Endodermal cell (in vitro differentiated cells): ENCODE measurements around the gene PRKACG. TPM values are rescaled to one million over a fixed set of nuclear protein-coding genes. Genes with fewer than 3 reads are reported as not detected.

Source experiments
- DNase-seq: peaks from one replicate; pipeline ENCODE4 v3.0.0-alpha.2; 2017
- H3K27ac ChIP-seq: 2 replicates; pipeline ENCODE4 v1.5.1; 2013; ENCODE audit warnings: mild to moderate bottlenecking, low read depth, low read length, moderate library complexity
- H3K27me3 ChIP-seq: 2 replicates; pipeline ENCODE4 v1.6.1; 2013; ENCODE audit warnings: mild to moderate bottlenecking, low read length, moderate library complexity; ENCODE audit not compliant: insufficient read depth, control insufficient read depth, poor library complexity, severe bottlenecking
- H3K36me3 ChIP-seq: 2 replicates; pipeline ENCODE4 v1.7.0; 2013; ENCODE audit warnings: mild to moderate bottlenecking, low read length, moderate library complexity; ENCODE audit not compliant: control insufficient read depth, insufficient read depth
- H3K4me1 ChIP-seq: one replicate; pipeline ENCODE4 v1.7.0; 2013; ENCODE audit warnings: low read length; ENCODE audit not compliant: control insufficient read depth, insufficient read depth
- H3K4me3 ChIP-seq: 2 replicates; pipeline ENCODE4 v1.5.1; 2013; ENCODE audit warnings: mild to moderate bottlenecking, low read length, moderate library complexity
- H3K9ac ChIP-seq: 2 replicates; pipeline ENCODE4 v1.6.1; 2013; ENCODE audit warnings: mild to moderate bottlenecking, low read length, moderate library complexity; ENCODE audit not compliant: poor library complexity, severe bottlenecking; ENCODE audit errors: extremely low read depth
- H3K9me3 ChIP-seq: 2 replicates; pipeline ENCODE4 v1.6.1; 2013; ENCODE audit warnings: mild to moderate bottlenecking, low read length, moderate library complexity; ENCODE audit not compliant: control insufficient read depth
- H3K27ac Mint-ChIP-seq: 2 replicates; pipeline ENCODE4 v1.8.0; 2020; ENCODE audit warnings: mixed read lengths
- H3K27me3 Mint-ChIP-seq: 2 replicates; pipeline ENCODE4 v1.8.0; 2021; ENCODE audit warnings: mild to moderate bottlenecking, mixed read lengths; ENCODE audit not compliant: insufficient read depth
- H3K36me3 Mint-ChIP-seq: 2 replicates; pipeline ENCODE4 v1.8.0; 2020; ENCODE audit warnings: low read depth, mixed read lengths
- H3K4me1 Mint-ChIP-seq: 2 replicates; pipeline ENCODE4 v1.8.0; 2020; ENCODE audit warnings: mixed read lengths
- H3K4me3 Mint-ChIP-seq: 2 replicates; pipeline ENCODE4 v1.8.0; 2020; ENCODE audit warnings: mild to moderate bottlenecking, moderate library complexity, mixed read lengths
- H3K9me3 Mint-ChIP-seq: 2 replicates; pipeline ENCODE4 v1.8.0; 2020; ENCODE audit warnings: mild to moderate bottlenecking, mixed read lengths
- WGBS, 2 experiments: methylation state at CpG; one replicate each; pipeline versions ENCODE4 v1.1.5 to v1.1.7; 2013; ENCODE audit warnings: missing lambda C conversion rate in 2 of 2, mixed read lengths in 1 of 2; ENCODE audit not compliant: insufficient coverage in 1 of 2, insufficient read length in 1 of 2; 5-methylcytosine and 5-hydroxymethylcytosine counted together
- total RNA-seq, 2 donors: library from RNA; stranded (reverse); fragmentation: NEBNext Ultra II Directional in 1 of 2; extraction: Animal tissue kit (Norgen Biotek cat#: 25700) in 1 of 2; gene quantifications; 2 replicates in 1 of 2; 3 replicates in 1 of 2; pipeline ENCODE4 v1.2.1, GENCODE V29; 2021
- TF ChIP-seq, protein P1 (sequence below): fragments of 200-600 bp; sonication (generic); conservative IDR thresholded peaks from 2 replicates; pipeline ENCODE4 v1.5.0; 2021; ENCODE audit warnings: antibody characterized with exemption, mild to moderate bottlenecking

The PRKACG gene
- total RNA-seq, 2 donors from 2014 or later, result not detected

DNA sequence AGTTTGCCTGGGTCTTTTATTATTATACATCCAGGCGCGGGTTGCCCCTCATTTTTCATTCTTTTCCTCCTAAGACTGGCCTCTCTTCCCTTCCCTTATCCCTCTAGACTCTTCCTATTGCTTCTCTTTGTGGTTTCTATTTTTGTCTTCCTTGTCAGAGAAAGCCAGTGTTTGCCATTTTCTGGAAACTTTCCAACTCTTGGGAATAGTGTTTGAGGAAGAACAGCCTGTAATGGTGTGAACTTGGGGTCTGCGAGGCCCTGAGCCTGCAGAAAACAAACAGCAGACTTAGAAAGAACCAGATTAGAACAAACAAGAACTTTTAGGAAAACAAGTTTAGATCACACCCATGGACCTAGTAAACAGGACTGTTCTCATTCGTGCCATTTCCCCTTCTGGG, 15.5 kb downstream of the PRKACG start:
- Mint-ChIP-seq H3K9me3 (no peaks in the 10 kb centered on the region), H3K4me1 (peaks cover 25% of the 10 kb centered on the region), H3K36me3 (peaks cover 3% of the 10 kb centered on the region), H3K27me3 (no peaks in the 10 kb centered on the region), H3K27ac (no peak overlapping the region), H3K4me3 (no peak overlapping the region)
- H3K9me3 ChIP-seq, result no peaks in the 10 kb centered on the region
- H3K4me3 ChIP-seq, result no peak overlapping the region
- DNase-seq, result no peak
- no peak overlapping the region for H3K9ac ChIP-seq
- no peaks in the 10 kb centered on the region for H3K27me3 ChIP-seq
- H3K36me3 ChIP-seq, result peaks cover 4% of the 10 kb centered on the region
- TF ChIP-seq, protein P1, sequence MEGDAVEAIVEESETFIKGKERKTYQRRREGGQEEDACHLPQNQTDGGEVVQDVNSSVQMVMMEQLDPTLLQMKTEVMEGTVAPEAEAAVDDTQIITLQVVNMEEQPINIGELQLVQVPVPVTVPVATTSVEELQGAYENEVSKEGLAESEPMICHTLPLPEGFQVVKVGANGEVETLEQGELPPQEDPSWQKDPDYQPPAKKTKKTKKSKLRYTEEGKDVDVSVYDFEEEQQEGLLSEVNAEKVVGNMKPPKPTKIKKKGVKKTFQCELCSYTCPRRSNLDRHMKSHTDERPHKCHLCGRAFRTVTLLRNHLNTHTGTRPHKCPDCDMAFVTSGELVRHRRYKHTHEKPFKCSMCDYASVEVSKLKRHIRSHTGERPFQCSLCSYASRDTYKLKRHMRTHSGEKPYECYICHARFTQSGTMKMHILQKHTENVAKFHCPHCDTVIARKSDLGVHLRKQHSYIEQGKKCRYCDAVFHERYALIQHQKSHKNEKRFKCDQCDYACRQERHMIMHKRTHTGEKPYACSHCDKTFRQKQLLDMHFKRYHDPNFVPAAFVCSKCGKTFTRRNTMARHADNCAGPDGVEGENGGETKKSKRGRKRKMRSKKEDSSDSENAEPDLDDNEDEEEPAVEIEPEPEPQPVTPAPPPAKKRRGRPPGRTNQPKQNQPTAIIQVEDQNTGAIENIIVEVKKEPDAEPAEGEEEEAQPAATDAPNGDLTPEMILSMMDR, result no peak
- no peak overlapping the region for H3K27ac ChIP-seq
- peaks cover 4% of the 10 kb centered on the region for H3K4me1 ChIP-seq
- WGBS, 2 experiments, result 92 to 95% methylated on average over 3 to 4 of the region's 4 CpGs

DNA sequence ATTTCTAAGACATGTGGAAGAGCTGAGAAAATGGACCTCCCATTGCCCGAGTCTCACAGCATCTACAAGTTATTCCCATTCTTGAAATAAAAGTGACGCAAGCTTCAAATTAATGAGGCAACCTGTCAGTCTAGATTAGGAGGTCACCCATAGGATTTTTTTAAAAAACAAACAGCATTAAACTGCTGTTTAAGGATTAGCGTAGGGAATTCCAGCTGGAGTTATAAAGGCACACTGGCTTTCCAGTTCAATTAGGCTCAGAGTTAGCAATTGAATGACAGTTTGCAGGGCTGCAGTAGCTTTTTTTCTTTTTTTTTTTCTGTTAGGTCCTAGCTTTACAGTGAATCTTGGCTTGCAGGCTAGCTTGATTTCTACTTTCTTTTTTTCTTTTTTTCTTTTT, 16.2 kb downstream of the PRKACG start:
- peaks cover 25% of the 10 kb centered on the region for H3K4me1 Mint-ChIP-seq

DNA sequence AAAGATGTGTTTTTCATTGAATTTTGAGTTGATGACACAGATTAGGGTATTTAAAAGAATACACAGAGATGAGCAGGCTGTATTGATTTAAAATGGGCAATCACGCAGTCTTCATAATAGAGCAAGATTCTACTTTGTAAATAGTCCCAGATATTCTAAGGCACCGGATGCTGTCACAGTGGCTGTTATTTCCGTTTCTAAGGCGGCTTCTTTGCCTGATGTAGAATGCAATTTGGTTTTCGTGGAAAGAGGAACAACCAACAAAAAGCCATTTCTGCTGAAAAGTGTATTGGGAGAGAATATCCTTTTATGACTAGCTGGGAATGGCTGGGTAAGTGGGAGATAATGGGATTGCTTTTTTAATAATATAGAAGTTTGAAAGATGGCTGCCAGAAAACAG, 17.5 kb downstream of the PRKACG start:
- Mint-ChIP-seq H3K4me3 (no peak overlapping the region), H3K9me3 (no peaks in the 10 kb centered on the region), H3K36me3 (peaks cover 4% of the 10 kb centered on the region), H3K27ac (no peak overlapping the region), H3K27me3 (no peaks in the 10 kb centered on the region), H3K4me1 (peaks cover 25% of the 10 kb centered on the region)
- 95 to 100% methylated on average over 5 of the region's 5 CpGs for WGBS, 2 experiments
- Histone ChIP-seq H3K4me1 (peaks cover 4% of the 10 kb centered on the region), H3K4me3 (no peak overlapping the region), H3K9me3 (no peaks in the 10 kb centered on the region), H3K27me3 (no peaks in the 10 kb centered on the region), H3K27ac (no peak overlapping the region), H3K36me3 (peaks cover 10% of the 10 kb centered on the region), H3K9ac (no peak overlapping the region)
- no peak for DNase-seq
- TF ChIP-seq, protein P1, result no peak

More for the DNA sequence above, 16.2 kb downstream of the PRKACG start:
- Mint-ChIP-seq H3K27ac (no peak overlapping the region), H3K36me3 (peaks cover 7% of the 10 kb centered on the region), H3K27me3 (no peaks in the 10 kb centered on the region), H3K4me3 (no peak overlapping the region), H3K9me3 (no peaks in the 10 kb centered on the region)
- Histone ChIP-seq H3K27ac (no peak overlapping the region), H3K9ac (no peak overlapping the region), H3K4me3 (no peak overlapping the region), H3K27me3 (no peaks in the 10 kb centered on the region), H3K4me1 (peaks cover 4% of the 10 kb centered on the region), H3K36me3 (peaks cover 7% of the 10 kb centered on the region), H3K9me3 (no peaks in the 10 kb centered on the region)
- 89 to 94% methylated on average over 2 to 3 of the region's 3 CpGs for WGBS, 2 experiments
- DNase-seq, result no peak
- TF ChIP-seq, protein P1, result no peak
